Measurements from ENCODE around the gene CDHR1.
A peak's percentile ranks its signal among the peaks of the same experiment; 100 is the strongest.

CDHR1 gene

DNA sequence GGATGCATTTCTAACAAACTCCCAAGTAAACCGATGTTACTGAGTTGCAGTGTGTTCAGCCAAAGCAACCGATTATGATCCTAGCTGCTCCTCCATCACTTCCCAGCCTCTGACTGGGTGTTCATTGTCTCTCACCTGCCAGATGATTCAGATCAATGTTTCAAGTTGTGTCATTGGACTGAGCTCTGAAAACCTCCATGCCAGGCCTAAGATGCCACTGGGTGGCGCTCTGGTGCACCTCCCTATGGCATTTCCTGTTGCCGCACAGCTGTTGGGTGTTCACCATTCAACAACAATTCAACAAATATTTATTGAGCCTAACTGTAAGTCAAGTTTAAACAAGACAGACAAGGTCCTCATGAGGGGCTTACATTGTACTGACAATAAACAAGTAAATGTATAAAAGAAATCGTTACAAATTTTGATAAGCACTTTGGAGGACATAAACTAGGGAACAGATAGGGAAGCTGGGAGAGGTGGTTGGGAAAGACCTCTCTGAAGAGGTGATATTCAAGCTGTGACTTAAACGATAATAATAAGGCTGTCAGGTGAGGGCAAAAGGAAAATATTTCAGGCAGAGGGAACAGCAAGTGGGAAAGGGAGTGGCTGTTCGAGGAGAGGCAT is 73.3 kb downstream of the CDHR1 start:
- DNase-seq, result peak; percentile 23 to 45

DNA sequence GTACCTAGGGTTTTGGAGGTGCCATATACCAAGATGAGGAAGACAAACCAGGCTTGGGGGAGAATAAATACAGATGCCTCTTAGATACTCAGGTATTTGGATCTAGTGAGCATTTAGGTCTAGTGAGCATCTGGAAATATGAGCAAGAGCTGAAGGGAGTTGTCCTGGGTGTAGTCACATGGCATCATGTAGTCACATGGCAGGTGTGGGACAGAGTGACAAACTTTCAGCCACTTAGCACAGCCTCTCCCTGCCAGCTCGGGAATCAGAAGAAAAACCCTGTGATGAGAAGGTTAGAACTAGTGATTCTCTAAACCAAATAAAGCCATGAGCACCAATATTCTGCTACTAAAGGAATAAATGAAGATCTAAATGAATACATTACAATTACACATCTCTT is 74.8 kb downstream of the CDHR1 start:
- DNase-seq, result no peak
